Prostate gland (tissue), 2 donors: ENCODE data around the gene FBXO40.

Experiments used
- CTCF ChIP-seq, 4 experiments: fragments of 200-600 bp in 2 of 4; fragments of 450-650 bp in 2 of 4; sonication (generic) in 2 of 4; IDR thresholded peaks; 1 replicate in 3 of 4; 2 replicates in 1 of 4; pipeline ENCODE4 v1.5.1; 2016 to 2019; ENCODE audit warnings: antibody characterized with exemption in 4 of 4, mild to moderate bottlenecking in 2 of 4, moderate library complexity in 2 of 4
- POLR2A ChIP-seq: fragments of 450-650 bp; IDR thresholded peaks from one replicate; pipeline ENCODE4 v1.6.1; 2016; ENCODE audit warnings: antibody characterized with exemption, mild to moderate bottlenecking
- POLR2AphosphoS5 ChIP-seq: sonication (generic); formaldehyde crosslinking; IDR thresholded peaks from one replicate; pipeline ENCODE4 v1.6.1; 2017; ENCODE audit warnings: antibody characterized with exemption

GRCh38 chr3:121629601-121630000 is 36.4 kb downstream of the FBXO40 start:
- TF ChIP-seq CTCF (IDR thresholded peaks at IDR 0.05) (no peak), POLR2A (no peak), POLR2AphosphoS5 (no peak)
